H1 (cell line): ENCODE data around the gene CDRT4. TPM values are rescaled to one million over a fixed set of nuclear protein-coding genes. Genes with fewer than 3 reads are reported as not detected.

ENCODE experiments used
- CTCF ChIA-PET: fragments of 300-600 bp; sonication (Branson Sonifier 250); formaldehyde crosslinking; loops from one replicate; lab custom pipeline; 2021; ENCODE audit not compliant: partially characterized antibody; lab: Charles Lee
- POLR2A ChIA-PET: fragments of 300-600 bp; sonication (Branson Sonifier 250); formaldehyde crosslinking; loops from one replicate; lab custom pipeline; 2021; ENCODE audit warnings: inconsistent platforms; ENCODE audit not compliant: partially characterized antibody; lab: Charles Lee
- DNase-seq, 2 experiments: peaks; one replicate each; pipeline versions ENCODE4 v3.0.0 to v3.0.0-alpha.2; 2010 to 2022; ENCODE audit warnings: low spot score in 2 of 2, low read depth in 1 of 2, mixed read lengths in 1 of 2
- FAIRE-seq: peaks from 2 replicates; lab custom pipeline; 2011; peaks lifted over from hg19 to GRCh38; lab: Jason Lieb, UNC
- H2AFZ ChIP-seq: 2 replicates; pipeline ENCODE4 v1.8.1; 2012; ENCODE audit warnings: low read length, inconsistent platforms
- H2AK5ac ChIP-seq: 2 replicates; pipeline ENCODE4 v1.6.1; 2013; ENCODE audit warnings: low read depth, low read length
- H2BK120ac ChIP-seq: replicated peaks from 2 replicates; pipeline ENCODE3; 2013; ENCODE audit warnings: low read depth, low read length, inconsistent platforms
- H2BK12ac ChIP-seq: 2 replicates; pipeline ENCODE4 v1.6.1; 2013; ENCODE audit warnings: low read depth, low read length
- H2BK15ac ChIP-seq: 2 replicates; pipeline ENCODE4 v1.6.1; 2013; ENCODE audit warnings: low read length
- H2BK20ac ChIP-seq: 2 replicates; pipeline ENCODE4 v1.6.1; 2013; ENCODE audit warnings: low read length
- H2BK5ac ChIP-seq: 2 replicates; pipeline ENCODE4 v1.6.1; 2013; ENCODE audit warnings: low read depth, low read length
- H3K14ac ChIP-seq: 2 replicates; pipeline ENCODE4 v1.6.1; 2013; ENCODE audit warnings: inconsistent platforms; ENCODE audit not compliant: insufficient read length
- H3K18ac ChIP-seq: 2 replicates; pipeline ENCODE4 v1.6.1; 2013; ENCODE audit warnings: low read length; ENCODE audit errors: extremely low read depth
- H3K23ac ChIP-seq: 2 replicates; pipeline ENCODE4 v1.6.1; 2013; ENCODE audit warnings: inconsistent platforms; ENCODE audit not compliant: insufficient read length
- H3K23me2 ChIP-seq: 2 replicates; pipeline ENCODE4 v1.6.1; 2013; ENCODE audit warnings: low read depth, low read length
- H3K27ac ChIP-seq: 2 replicates; pipeline ENCODE4 v1.6.1; 2011; ENCODE audit warnings: low read depth, low read length, inconsistent platforms
- H3K27me3 ChIP-seq, 4 experiments: replicated peaks in 1 of 4; 1 replicate in 1 of 4; 2 replicates in 3 of 4; pipeline versions ENCODE4 v1.6.1 to v1.8.1; 2011 to 2013; ENCODE audit warnings: low read length in 3 of 4, mild to moderate bottlenecking in 3 of 4, inconsistent platforms in 2 of 4, mixed read lengths in 2 of 4, moderate library complexity in 1 of 4; ENCODE audit not compliant: control insufficient read depth in 3 of 4, insufficient read depth in 3 of 4; ENCODE audit errors: extremely low read depth in 1 of 4
- H3K36me3 ChIP-seq, 4 experiments: 2 replicates each; pipeline versions ENCODE4 v1.6.1 to v1.8.1; 2011 to 2013; ENCODE audit warnings: mild to moderate bottlenecking in 4 of 4, low read length in 3 of 4, moderate library complexity in 2 of 4, control low read depth in 1 of 4, inconsistent platforms in 1 of 4; ENCODE audit not compliant: insufficient read depth in 4 of 4, control insufficient read depth in 2 of 4
- H3K4ac ChIP-seq: replicated peaks from 2 replicates; pipeline ENCODE3; 2013; ENCODE audit warnings: low read length, low read depth, mixed read lengths, inconsistent platforms; ENCODE audit not compliant: insufficient read length
- H3K4me1 ChIP-seq, 4 experiments: replicated peaks in 1 of 4; 1 replicate in 1 of 4; 2 replicates in 3 of 4; pipeline versions ENCODE4 v1.6.1 to v1.8.1; 2011 to 2013; ENCODE audit warnings: low read length in 3 of 4, inconsistent platforms in 2 of 4, mixed read lengths in 1 of 4; ENCODE audit not compliant: insufficient read depth in 4 of 4, control insufficient read depth in 3 of 4
- H3K4me2 ChIP-seq, 2 experiments: 2 replicates each; pipeline versions ENCODE4 v1.6.1 to v1.8.1; 2011 to 2013; ENCODE audit warnings: low read depth in 2 of 2, low read length in 2 of 2, control low read depth in 1 of 2, inconsistent platforms in 1 of 2, mild to moderate bottlenecking in 1 of 2; ENCODE audit not compliant: insufficient read depth in 1 of 2
- H3K4me3 ChIP-seq, 4 experiments: fragments of 200-600, 300-600 bp in 1 of 4; sonication (generic), shearing (Covaris generic), sonication (Bioruptor Twin) in 1 of 4; 2 replicates each; pipeline versions ENCODE4 v1.5.1 to v1.8.1; 2011 to 2016; ENCODE audit warnings: low read length in 4 of 4, low read depth in 3 of 4, control low read depth in 2 of 4, inconsistent platforms in 2 of 4, mild to moderate bottlenecking in 2 of 4, mixed read lengths in 1 of 4, moderate library complexity in 1 of 4; ENCODE audit not compliant: insufficient read depth in 2 of 4; ENCODE audit errors: extremely low read depth in 1 of 4
- H3K56ac ChIP-seq: replicated peaks from 2 replicates; pipeline ENCODE3; 2013; ENCODE audit warnings: low read depth, mild to moderate bottlenecking, mixed read lengths, low read length, inconsistent platforms; ENCODE audit not compliant: insufficient read length
- H3K79me1 ChIP-seq: 2 replicates; pipeline ENCODE4 v1.6.1; 2013; ENCODE audit warnings: low read depth, low read length, control low read depth
- H3K79me2 ChIP-seq, 2 experiments: 2 replicates each; pipeline versions ENCODE4 v1.6.1 to v1.8.1; 2012 to 2013; ENCODE audit warnings: low read length in 2 of 2, mild to moderate bottlenecking in 2 of 2, inconsistent platforms in 1 of 2; ENCODE audit not compliant: insufficient read depth in 2 of 2, control insufficient read depth in 1 of 2
- H3K9ac ChIP-seq, 4 experiments: replicated peaks in 1 of 4; 1 replicate in 1 of 4; 2 replicates in 3 of 4; pipeline versions ENCODE4 v1.6.1 to v1.8.1; 2011 to 2013; ENCODE audit warnings: low read depth in 3 of 4, low read length in 3 of 4, control low read depth in 2 of 4, mild to moderate bottlenecking in 2 of 4, moderate library complexity in 2 of 4, inconsistent platforms in 1 of 4; ENCODE audit errors: extremely low read depth in 1 of 4
- H3K9me3 ChIP-seq, 2 experiments: 2 replicates each; pipeline versions ENCODE4 v1.6.1 to v1.8.1; 2012 to 2013; ENCODE audit warnings: mild to moderate bottlenecking in 2 of 2, moderate library complexity in 2 of 2, control low read depth in 1 of 2, inconsistent platforms in 1 of 2, low read depth in 1 of 2, low read length in 1 of 2, mixed read lengths in 1 of 2; ENCODE audit not compliant: insufficient read depth in 2 of 2
- H4K20me1 ChIP-seq, 2 experiments: replicated peaks in 1 of 2; 2 replicates each; pipeline versions ENCODE3 to v1.8.1; 2011 to 2013; ENCODE audit warnings: inconsistent platforms in 2 of 2, low read length in 2 of 2, mild to moderate bottlenecking in 1 of 2; ENCODE audit not compliant: insufficient read depth in 2 of 2, control insufficient read depth in 1 of 2
- H4K5ac ChIP-seq: 2 replicates; pipeline ENCODE4 v1.6.1; 2013; ENCODE audit warnings: low read length, low read depth, mixed read lengths, inconsistent platforms; ENCODE audit not compliant: insufficient read length
- H4K8ac ChIP-seq: 2 replicates; pipeline ENCODE4 v1.8.0; 2013; ENCODE audit warnings: mild to moderate bottlenecking, moderate library complexity, low read length, inconsistent platforms; ENCODE audit not compliant: insufficient read depth; ENCODE audit errors: extremely low read depth
- H4K91ac ChIP-seq: replicated peaks from 2 replicates; pipeline ENCODE3; 2013; ENCODE audit warnings: low read length, mixed read lengths, inconsistent platforms; ENCODE audit not compliant: insufficient read length
- GABPA ChIP-seq: IDR thresholded peaks from 2 replicates; pipeline ENCODE4 v1.6.1; 2011; ENCODE audit warnings: mild to moderate bottlenecking, low read length, moderate library complexity, borderline replicate concordance; ENCODE audit not compliant: insufficient read depth
- WGBS, 2 experiments: shearing (Covaris generic) in 1 of 2; methylation state at CpG; one replicate each; pipeline versions ENCODE4 v1.1.6 to v1.1.7; 2013 to 2015; ENCODE audit warnings: low lambda C conversion rate in 2 of 2, mixed read lengths in 2 of 2, inconsistent platforms in 1 of 2, low coverage in 1 of 2, missing lambda C conversion rate in 1 of 2; ENCODE audit not compliant: insufficient replicate concordance in 2 of 2, insufficient coverage in 1 of 2, insufficient read length in 1 of 2; ENCODE audit errors: extremely low coverage in 1 of 2, missing lambda C conversion rate in 1 of 2; 5-methylcytosine and 5-hydroxymethylcytosine counted together
- polyA plus RNA-seq, 7 experiments: library from polyadenylated mRNA; depleted of rRNA in 3 of 7; stranded (reverse) in 5 of 7; unstranded in 2 of 7; fragments of >200 nt in 5 of 7; fragments of 200-250 nt in 2 of 7; gene quantifications; 1 replicate in 5 of 7; 2 replicates in 1 of 7; 4 replicates in 1 of 7; pipeline versions ENCODE4 v1.2.1 to v1.2.3, GENCODE V29; 2011 to 2013; ENCODE audit warnings: missing spikeins in 2 of 7, mixed read lengths in 2 of 7
- total RNA-seq: library from RNA; stranded (reverse); fragmentation: NEBNext Ultra II Directional; extraction: Animal tissue kit (Norgen Biotek cat#: 25700); gene quantifications from 2 replicates; pipeline ENCODE4 v1.2.1, GENCODE V29; 2021

Gene CDRT4
- total and polyA plus RNA-seq, 2 of the 8 experiments (the other 6 are each of a cell fraction or from before 2014, with no cell fraction given) = 2.6 to 5.6 TPM

GRCh38 chr17:15456972-15457722 is 10.3 kb downstream of the CDRT4 start:
- Histone ChIP-seq H4K91ac (no peak overlapping the region), H4K20me1 (no peaks in the 10 kb centered on the region), H2AK5ac (no peak overlapping the region), H3K23me2 (no peaks in the 10 kb centered on the region; the same call in 1 of the 2 replicates), H3K23ac (no peak overlapping the region), H3K4ac (no peak overlapping the region), H3K27ac (no peak overlapping the region), H3K4me1 (no peaks in the 10 kb centered on the region), H3K9me3 (peaks cover 3% of the 10 kb centered on the region in 2 experiments; a peak in 1 of 4 replicates), H3K36me3 (peaks cover 0 to 6% (median 1%) of the 10 kb centered on the region in 4 experiments; a peak in 5 of 8 replicates), H4K8ac (no peak overlapping the region), H2BK12ac (no peak overlapping the region), H3K4me2 (no peak overlapping the region), H2AFZ (no peak overlapping the region), H3K79me1 (no peaks in the 10 kb centered on the region; the same call in 1 of the 2 replicates), H3K4me3 (no peak overlapping the region), H3K9ac (no peak overlapping the region), H2BK120ac (no peak overlapping the region), H2BK20ac (no peak overlapping the region), H3K14ac (no peak overlapping the region), H3K27me3 (no peaks in the 10 kb centered on the region), H3K56ac (no peak overlapping the region), H3K18ac (no peak overlapping the region), H3K79me2 (no peaks in the 10 kb centered on the region), H4K5ac (no peak overlapping the region), H2BK5ac (no peak overlapping the region), H2BK15ac (no peak overlapping the region)
- ChIA-PET CTCF (interaction anchor here (0.6 to 3.6 kb wide), 14 partner anchors 11 to 228 kb away, joined by 3 to 26 read pairs (median 4); no protein-coding TSS in a partner anchor), POLR2A (interaction anchor here (0.7 to 1.6 kb wide), 2 partner anchors 12 to 25 kb away, joined by 4 read pairs; no protein-coding TSS in a partner anchor)
- FAIRE-seq = no peak
- no peak for DNase-seq
- WGBS, 2 experiments = 93% methylated on average over 16 of the region's 16 CpGs; no CpG with 5 or more reads in 1 of the 2 experiments
- no peak for TF ChIP-seq GABPA
